Progenitor cell of endocrine pancreas (in vitro differentiated cells): Measurements from ENCODE around the gene AIFM1. TPM values are rescaled to one million over a fixed set of nuclear protein-coding genes. Genes with fewer than 3 reads are reported as not detected.

ENCODE experiments used
- DNase-seq: peaks from one replicate; pipeline ENCODE4 v3.0.0; 2021; ENCODE audit warnings: low spot score; ENCODE audit not compliant: unreplicated experiment
- H3K27ac Mint-ChIP-seq: 2 replicates; pipeline ENCODE4 v1.8.0; 2021; ENCODE audit warnings: mild to moderate bottlenecking, moderate library complexity, mixed read lengths
- H3K27me3 Mint-ChIP-seq: 2 replicates; pipeline ENCODE4 v1.8.0; 2021; ENCODE audit warnings: mixed read lengths
- H3K36me3 Mint-ChIP-seq: 2 replicates; pipeline ENCODE4 v1.8.0; 2022; ENCODE audit warnings: mixed read lengths; ENCODE audit not compliant: insufficient read depth
- H3K4me1 Mint-ChIP-seq: 2 replicates; pipeline ENCODE4 v1.8.0; 2021; ENCODE audit warnings: low read depth, mixed read lengths
- H3K4me3 Mint-ChIP-seq: 2 replicates; pipeline ENCODE4 v1.8.0; 2021; ENCODE audit warnings: low read depth, mild to moderate bottlenecking, moderate library complexity, mixed read lengths
- H3K9me3 Mint-ChIP-seq: 2 replicates; pipeline ENCODE4 v1.8.0; 2021; ENCODE audit warnings: low read depth, mixed read lengths
- total RNA-seq: library from RNA; stranded (reverse); gene quantifications from 2 replicates; pipeline ENCODE4 v1.2.1, GENCODE V29; 2021
- TF ChIP-seq, protein P1 (sequence below): fragments of 200-600 bp; sonication (generic); IDR thresholded peaks from one replicate; pipeline ENCODE4 v1.5.0; 2021; ENCODE audit warnings: antibody characterized with exemption, mild to moderate bottlenecking; ENCODE audit not compliant: unreplicated experiment

AIFM1 gene
- total RNA-seq, 1 donor from 2014 or later = 35.5 TPM

DNA sequence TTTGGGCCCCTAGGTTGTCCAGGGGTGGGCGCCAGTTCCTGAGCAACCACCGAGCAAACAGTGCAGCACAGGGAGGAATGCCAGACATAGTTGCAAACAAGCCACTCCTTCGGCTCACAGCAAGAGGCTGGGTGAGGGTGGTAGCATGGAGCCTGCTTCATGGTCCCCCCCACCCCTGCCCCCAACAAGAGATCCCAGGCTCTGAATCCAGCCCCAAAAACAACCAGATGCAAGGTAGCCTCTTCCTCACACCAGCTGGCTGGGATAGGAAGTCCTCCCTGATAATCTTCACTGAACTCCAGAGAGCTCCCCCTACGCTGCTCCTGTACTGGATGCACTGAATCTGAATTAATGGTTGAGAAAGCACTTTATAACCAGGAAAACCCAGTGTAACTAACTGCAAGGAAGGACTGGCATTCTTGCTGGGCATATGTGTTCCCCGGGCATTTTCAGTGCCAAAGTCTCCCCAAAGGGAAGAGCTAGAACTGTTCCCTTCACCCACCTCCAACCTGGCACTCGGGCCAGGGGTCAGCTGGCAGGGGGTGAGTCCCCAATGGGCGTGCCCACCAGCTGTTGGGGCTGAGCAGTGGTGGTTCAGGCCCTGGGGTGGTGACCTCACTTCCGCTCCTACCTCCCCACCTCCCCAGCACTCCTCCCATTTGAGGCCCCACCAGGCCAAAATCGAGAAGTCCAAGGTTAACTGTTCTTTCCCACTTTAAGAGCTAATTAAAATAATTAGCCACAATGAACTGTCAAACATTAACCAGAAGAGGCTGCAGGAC, 56.8 kb downstream of the AIFM1 start:
- Mint-ChIP-seq H3K27ac (peak overlapping the region; percentile 52), H3K4me1 (peaks cover 13% of the 10 kb centered on the region), H3K27me3 (peaks cover 11% of the 10 kb centered on the region), H3K4me3 (peak overlapping the region; percentile 64), H3K36me3 (no peaks in the 10 kb centered on the region), H3K9me3 (peaks cover 4% of the 10 kb centered on the region)
- no peak for DNase-seq
- TF ChIP-seq, protein P1, sequence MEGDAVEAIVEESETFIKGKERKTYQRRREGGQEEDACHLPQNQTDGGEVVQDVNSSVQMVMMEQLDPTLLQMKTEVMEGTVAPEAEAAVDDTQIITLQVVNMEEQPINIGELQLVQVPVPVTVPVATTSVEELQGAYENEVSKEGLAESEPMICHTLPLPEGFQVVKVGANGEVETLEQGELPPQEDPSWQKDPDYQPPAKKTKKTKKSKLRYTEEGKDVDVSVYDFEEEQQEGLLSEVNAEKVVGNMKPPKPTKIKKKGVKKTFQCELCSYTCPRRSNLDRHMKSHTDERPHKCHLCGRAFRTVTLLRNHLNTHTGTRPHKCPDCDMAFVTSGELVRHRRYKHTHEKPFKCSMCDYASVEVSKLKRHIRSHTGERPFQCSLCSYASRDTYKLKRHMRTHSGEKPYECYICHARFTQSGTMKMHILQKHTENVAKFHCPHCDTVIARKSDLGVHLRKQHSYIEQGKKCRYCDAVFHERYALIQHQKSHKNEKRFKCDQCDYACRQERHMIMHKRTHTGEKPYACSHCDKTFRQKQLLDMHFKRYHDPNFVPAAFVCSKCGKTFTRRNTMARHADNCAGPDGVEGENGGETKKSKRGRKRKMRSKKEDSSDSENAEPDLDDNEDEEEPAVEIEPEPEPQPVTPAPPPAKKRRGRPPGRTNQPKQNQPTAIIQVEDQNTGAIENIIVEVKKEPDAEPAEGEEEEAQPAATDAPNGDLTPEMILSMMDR = no peak

DNA sequence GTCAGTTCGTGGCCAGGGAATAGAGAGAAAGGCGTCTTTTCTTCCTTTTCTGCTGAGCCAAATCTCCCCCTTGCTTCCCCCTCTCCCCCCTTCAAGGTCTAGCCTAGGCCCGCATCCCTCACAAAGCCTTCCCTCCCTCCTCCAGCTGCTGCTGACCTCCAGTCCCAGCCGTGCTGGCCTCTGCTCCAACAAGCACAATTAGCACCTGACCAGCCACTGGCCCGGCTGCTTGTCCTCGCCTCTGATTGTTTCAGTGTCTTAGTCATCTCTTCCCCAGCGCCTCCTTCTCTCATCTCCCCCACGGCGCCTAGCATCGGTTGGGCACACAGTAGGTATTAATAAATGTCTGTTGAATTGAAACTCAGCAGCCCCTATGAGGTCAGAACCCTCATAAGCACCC, 59.6 kb downstream of the AIFM1 start:
- Mint-ChIP-seq H3K4me1 (peaks cover 13% of the 10 kb centered on the region), H3K9me3 (peaks cover 9% of the 10 kb centered on the region), H3K36me3 (no peaks in the 10 kb centered on the region), H3K27me3 (peaks cover 4% of the 10 kb centered on the region), H3K27ac (peak overlapping the region; percentile 33), H3K4me3 (no peak overlapping the region)
- TF ChIP-seq, protein P1 = no peak
- no peak for DNase-seq

DNA sequence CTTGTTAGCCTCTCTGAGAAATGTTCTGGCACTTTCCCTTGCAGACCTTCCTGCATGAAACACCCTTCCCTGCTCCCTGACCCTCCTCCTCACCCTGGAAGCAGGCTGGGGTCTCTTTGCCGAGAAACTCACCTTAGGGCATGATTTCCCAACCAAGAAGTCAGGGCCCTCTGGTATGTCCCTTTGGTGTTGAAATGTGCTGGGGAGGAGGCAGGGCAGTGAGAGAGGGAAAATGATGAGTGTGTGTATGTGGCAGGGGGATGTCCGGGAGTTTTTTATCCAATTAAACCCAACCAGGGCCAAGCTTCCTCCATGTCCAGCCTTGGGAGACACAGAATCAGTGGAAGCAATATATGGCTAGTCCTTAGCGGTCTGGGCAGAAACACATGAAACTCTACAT, 60.4 kb downstream of the AIFM1 start:
- no peak for DNase-seq
- no peaks in the 10 kb centered on the region for H3K36me3 Mint-ChIP-seq
- no peak overlapping the region for H3K27ac Mint-ChIP-seq
- H3K4me3 Mint-ChIP-seq = no peak overlapping the region
- H3K9me3 Mint-ChIP-seq = peaks cover 12% of the 10 kb centered on the region
- TF ChIP-seq, protein P1 = no peak
- peaks cover 13% of the 10 kb centered on the region for H3K4me1 Mint-ChIP-seq
- peaks cover 4% of the 10 kb centered on the region for H3K27me3 Mint-ChIP-seq

DNA sequence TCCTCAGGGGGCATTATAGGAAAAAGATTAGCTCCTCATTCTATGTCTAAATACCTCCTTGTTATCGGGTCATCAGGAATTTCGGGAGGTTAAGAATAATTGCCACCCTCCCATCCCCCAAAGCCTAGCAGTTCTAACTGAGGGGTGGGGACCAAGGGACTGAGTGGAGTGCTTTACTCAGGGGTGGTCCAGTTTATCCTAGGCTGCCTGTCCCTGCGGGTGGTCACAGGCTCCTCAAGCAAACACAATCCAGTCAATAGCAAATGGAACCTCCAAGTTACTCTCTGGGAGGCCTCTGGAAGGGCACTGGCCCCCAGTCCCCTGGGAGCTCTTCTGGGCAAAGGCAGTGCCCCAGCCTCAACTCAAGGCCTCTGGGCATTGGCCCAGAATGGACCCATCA, 62.0 kb downstream of the AIFM1 start:
- TF ChIP-seq, protein P1 = no peak
- no peak overlapping the region for H3K4me3 Mint-ChIP-seq
- H3K27me3 Mint-ChIP-seq = no peaks in the 10 kb centered on the region
- peaks cover 10% of the 10 kb centered on the region for H3K4me1 Mint-ChIP-seq
- H3K27ac Mint-ChIP-seq = no peak overlapping the region
- no peak for DNase-seq
- H3K9me3 Mint-ChIP-seq = peaks cover 12% of the 10 kb centered on the region
- H3K36me3 Mint-ChIP-seq = no peaks in the 10 kb centered on the region

DNA sequence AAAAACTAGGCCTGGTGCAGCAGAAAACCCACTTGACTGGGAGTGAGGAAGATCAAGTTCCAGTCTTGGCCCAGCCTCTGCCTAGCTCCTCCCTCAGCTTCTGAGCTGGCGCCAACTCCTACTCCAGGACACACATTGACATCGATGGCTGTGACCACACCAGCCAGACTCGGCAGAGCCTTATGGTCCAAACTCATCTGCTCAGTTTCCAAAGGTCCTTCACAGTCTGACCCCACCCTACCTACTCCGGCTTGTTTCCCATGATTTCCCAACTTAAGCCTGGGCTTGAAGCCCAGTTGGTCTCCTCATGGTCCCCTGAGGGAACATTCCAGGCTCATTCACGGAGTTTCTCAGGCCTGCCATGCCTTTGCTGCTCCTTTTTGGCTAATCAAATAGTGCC, 65.5 kb downstream of the AIFM1 start:
- H3K4me3 Mint-ChIP-seq = no peak overlapping the region
- TF ChIP-seq, protein P1 = no peak
- H3K27ac Mint-ChIP-seq = no peak overlapping the region
- H3K36me3 Mint-ChIP-seq = no peaks in the 10 kb centered on the region
- no peaks in the 10 kb centered on the region for H3K27me3 Mint-ChIP-seq
- DNase-seq = no peak
- H3K4me1 Mint-ChIP-seq = peaks cover 4% of the 10 kb centered on the region
- peaks cover 12% of the 10 kb centered on the region for H3K9me3 Mint-ChIP-seq
